GM18861 (cell line): ENCODE results near the gene DGKB.

Experiments
- ATAC-seq: cut with Tn5 transposase; IDR thresholded peaks from one replicate; pipeline ENCODE4 v1.9.1; 2021; ENCODE audit not compliant: unreplicated experiment

DGKB gene

DNA sequence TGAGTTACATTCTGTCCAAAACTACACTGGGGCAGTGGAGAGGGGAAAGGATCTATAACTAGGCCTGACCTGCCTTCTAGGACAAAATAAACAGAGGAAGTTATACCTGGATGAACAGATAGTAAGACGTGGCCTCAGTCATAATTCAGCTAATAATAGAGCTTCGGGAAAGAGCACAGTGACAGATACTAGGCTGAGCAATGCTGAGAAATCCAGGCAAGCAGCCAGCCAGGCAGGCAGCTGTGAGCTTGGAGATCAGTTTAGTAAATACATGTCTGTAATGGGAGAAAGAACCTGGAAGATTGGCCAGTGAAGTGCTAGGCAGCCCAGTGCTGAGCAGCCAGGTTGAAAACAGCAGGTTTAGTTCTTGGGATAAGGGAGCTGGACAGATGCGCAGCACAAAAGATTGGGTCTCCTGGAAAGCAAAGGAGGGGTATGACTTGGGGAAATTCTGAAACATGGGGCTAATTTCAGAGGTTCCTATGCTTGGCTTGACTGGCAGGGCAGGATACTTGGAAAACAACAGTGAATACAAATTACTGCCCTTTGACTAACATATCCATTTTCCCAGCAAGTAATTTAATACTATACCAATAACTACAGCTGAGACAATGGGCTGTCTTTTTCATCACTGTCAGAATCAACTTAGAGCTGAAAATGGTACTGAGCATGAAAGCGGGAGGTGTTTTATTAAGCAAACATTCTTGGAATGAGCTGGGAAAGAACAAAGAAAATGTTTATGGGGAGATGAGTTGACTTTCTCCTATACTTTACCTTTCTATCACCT lies 140.8 kb downstream of the DGKB start:
- no peak for ATAC-seq

GRCh38 chr7:14760730-14761478 lies 141.6 kb downstream of the DGKB start:
- ATAC-seq, result no peak

- ATAC-seq, result no peak
Observed at GRCh38 chr7:14759785-14760184, 142.8 kb downstream of the DGKB start.

DNA sequence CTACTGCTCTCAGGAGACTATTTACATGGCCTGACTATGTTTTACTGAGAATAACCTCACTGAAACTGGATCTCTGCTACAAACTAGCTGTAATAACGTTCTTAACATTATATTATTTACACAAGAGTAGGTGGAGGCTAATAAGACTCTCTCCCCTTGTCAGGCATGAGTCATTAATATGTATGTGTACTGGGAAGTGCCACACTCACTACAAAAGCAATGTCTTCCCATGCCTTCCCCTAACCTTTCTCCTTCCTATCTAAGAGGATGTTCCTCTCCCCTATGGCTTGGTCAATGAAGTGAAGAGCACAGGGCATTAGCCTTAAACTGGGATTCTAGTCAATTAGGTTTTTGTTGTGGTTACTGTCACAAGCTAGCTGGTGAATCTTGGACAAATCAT lies 147.9 kb downstream of the DGKB start:
- no peak for ATAC-seq

- ATAC-seq, result no peak
Observed at GRCh38 chr7:14752301-14752700, 150.2 kb downstream of the DGKB start.

DNA sequence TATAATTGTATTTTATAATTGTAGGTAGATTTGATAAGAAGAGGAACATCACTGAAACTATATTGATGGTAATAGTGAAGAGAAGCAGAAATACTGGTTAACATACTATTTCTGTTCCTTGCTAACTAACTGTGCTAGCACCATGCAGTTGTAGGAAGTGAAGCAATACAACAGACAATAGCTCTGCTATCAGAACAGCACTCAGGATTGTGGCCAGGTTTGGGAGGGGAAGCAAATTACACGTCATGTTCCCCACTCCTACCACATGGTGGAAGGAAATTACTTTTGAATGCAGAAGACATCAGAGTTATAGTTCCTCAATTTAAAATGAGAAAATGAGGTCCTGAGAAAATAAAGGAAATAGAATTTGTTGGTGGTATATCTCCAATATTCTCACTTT lies 151.1 kb downstream of the DGKB start:
- ATAC-seq, result no peak

DNA sequence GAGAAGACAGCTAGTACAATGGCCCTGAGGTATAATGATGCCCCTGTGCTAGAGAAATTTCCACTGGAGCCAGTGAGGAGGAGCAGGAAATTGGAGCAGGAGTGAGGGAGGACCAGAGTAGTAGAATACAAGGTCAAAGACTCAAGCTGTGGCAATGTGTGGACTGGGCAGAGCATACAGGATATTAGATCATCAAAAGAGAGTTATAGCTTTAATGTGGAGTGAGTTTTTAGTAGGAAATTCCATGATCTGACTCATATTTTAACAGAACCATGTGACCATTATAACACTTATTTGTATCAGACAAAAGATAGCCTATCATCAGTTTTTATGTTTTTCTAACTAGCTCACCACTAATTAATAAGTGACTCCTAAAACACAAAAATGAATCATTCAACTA lies 154.1 kb downstream of the DGKB start:
- no peak for ATAC-seq

DNA sequence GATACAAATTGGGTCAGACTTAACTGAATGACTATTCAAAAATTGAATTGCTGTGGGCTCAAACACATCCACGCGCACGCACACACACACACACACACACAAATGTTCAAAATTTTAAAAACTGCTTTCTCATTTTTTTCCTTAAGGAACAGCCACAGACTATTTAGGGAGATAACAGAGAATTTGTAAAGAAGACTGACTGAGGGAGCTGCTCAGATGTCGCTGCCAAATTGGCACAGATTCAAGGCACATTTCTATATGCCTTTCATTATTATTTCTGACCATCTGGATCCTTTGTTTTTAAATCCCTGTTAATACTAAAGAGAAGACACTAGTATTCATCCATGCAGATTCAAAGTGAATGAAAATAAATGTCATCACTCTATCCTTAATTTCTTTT lies 154.8 kb downstream of the DGKB start:
- no peak for ATAC-seq

DNA sequence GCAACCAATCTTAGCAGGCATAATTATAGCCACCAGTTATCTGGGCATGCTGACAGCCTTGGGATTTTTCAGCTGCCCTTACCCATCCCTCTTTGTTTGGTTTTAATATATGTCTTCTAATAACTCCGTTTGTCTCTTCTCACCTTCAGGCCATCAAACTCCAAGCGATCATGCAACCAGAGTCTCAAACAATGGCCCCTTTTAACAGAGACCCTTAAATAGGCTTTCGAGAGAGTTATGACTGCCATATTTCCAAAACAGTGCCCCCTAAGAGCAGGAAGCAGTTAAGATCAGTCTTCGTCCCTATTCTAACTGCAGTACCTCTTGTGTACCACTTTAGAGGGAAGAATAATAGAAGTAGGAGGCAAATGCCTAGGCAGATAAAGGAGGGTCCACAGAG lies 157.5 kb downstream of the DGKB start:
- ATAC-seq, result no peak

DNA sequence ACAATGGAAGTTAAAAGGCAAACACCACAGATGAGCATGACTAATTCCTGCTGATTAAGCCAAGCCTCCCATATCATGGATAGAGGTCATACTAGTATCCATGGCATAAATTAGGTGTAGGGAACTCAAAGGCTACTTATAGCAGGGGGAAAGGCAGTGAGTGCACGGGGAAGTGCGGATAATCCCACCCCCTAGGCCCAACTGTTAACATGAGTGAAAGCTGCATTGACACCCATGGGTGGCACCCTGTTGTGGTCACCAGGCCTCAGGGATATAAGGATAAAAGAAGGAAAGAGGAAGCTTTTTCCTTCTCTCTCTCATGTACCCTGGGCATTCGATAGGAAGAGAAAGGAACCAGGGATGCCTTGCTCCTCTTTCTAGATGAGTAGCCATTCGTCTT lies 161.9 kb downstream of the DGKB start:
- ATAC-seq, result no peak

- ATAC-seq, result no peak
Observed at GRCh38 chr7:14739841-14740185, 162.7 kb downstream of the DGKB start.

GRCh38 chr7:14739168-14739840 lies 163.2 kb downstream of the DGKB start:
- ATAC-seq, result no peak

GRCh38 chr7:14738086-14738485 lies 164.5 kb downstream of the DGKB start:
- ATAC-seq, result no peak

DNA sequence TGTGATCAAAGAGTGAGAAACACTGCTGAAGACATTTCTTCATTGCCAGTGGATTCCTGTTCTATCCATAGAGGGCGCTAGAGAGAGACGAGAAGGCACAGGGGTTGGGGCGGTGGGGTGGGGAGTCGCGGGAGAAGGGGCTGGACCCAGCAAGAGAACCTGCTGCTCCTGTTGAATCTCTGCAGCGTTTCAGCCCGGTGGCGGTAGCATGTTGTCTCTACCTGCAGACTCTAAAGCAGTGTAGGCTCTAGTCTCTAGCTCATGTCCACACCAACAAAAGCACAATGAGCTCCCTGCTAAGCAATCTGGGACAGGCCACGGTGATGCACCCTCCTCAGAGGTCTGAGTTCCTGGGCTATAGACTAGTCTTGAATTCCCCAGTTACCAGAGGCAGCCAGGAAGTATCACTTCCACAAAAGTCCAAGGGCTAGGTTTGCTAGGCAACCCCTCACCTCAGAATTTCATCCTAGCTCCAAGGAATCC lies 167.7 kb downstream of the DGKB start:
- no peak for ATAC-seq

DNA sequence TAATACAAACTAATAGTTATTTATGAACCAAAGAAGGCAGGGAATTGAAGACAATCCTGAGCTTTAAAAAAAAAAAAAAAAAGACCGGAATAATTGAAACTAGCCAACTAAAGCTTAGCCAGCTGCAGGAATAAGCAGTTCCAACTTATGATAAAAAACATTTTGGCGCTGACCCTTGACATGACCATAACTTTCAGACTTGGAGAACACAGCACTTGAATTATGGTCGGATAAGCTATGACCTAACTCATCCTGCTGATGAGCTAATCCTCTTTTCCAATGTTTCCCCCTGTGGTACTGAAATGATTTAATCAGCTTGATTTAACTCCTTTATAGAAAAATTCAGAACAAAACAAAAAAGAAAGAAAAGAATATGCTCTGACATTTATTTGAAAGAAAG lies 181.8 kb downstream of the DGKB start:
- ATAC-seq, result no peak

GRCh38 chr7:14717816-14718215 lies 184.7 kb downstream of the DGKB start:
- peak; percentile 32 for ATAC-seq

- no peak for ATAC-seq
Observed at GRCh38 chr7:14717169-14717568, 185.4 kb downstream of the DGKB start.

DNA sequence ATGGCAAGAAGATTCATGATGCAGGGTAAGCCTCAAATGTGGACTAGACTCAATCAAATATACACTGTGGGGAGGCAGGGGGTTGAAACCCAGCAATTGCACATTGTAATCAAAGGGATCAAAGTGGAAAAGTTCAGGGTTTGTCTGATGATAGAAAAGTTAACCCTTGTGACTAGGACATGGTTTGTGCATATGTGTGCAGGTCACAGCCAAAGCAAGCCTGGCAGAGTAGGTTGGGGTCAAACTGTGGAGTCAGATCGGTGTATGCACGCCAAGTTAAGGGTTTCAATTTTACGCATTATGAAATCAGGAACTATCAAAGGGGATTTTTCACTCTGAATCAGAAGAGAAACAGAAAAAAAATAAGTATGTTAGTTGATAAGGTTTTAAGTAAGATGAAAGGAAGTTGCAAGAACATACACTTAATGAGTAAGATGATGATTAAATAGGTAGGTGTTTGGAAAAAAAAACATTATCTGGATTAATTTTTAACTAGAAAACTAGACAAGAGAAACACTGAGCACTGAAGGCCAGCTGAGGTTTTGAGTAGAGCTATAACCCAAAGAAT lies 188.3 kb downstream of the DGKB start:
- ATAC-seq, result peak; percentile 96

GRCh38 chr7:14698239-14698638 lies 204.3 kb downstream of the DGKB start:
- ATAC-seq, result peak; percentile 68

DNA sequence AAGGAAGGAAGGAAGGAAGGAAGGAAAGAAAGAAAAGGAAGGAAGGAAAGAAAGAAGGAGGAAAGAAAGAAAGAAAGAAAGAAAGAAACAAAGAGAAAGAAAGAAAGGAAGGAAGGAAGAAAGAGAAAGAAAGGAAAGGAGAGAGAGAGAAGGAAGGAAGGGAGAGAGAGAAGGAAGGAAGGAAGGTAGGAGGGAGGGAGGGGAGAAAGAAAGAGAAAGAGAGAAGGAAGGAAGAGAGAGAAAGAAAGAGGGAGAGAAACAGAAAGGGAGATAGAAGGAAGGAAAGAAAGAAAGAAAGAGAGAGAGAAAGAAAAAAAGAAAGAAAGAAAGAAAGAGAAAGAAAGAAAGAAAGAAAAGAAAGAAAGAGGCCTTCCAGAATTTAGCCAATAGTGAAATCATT lies 204.9 kb downstream of the DGKB start:
- no peak for ATAC-seq

DNA sequence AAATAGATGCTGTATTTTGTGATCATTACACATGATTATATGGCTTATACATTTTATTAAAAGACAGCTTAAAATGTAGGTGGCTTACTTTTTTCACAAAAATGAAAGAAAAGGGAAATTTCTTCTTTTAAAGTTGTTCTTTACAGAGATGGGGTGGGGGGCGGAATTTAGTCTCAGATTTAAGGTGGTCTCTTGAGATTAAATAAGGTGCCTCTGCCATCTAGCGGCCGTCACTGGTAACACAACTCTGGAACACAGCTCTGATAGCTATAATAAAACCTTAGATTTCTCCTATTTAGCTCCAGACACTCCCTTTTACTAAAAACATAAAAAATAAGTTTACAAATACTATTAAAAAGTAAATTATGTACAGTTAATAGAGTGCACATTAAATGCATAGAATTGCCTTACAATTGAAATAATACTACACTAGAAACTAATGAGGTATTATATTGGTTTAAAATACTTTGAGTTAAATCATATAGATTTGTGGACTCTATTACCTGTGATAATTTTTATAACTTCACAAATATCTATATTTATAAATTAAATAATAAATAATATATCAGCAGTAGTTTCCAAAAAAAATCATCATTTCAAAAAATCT lies 210.9 kb downstream of the DGKB start:
- ATAC-seq, result no peak
